Tibial nerve (tissue), 4 donors: ENCODE measurements around the gene SPEF2. TPM values are rescaled to one million over a fixed set of nuclear protein-coding genes. Genes with fewer than 3 reads are reported as not detected.
A peak's percentile ranks its signal among the peaks of the same experiment; 100 is the strongest.

Experiments used
- DNase-seq, 2 donors: peaks; one replicate each; pipeline ENCODE4 v3.0.0-alpha.2; 2019; ENCODE audit warnings: low spot score in 2 of 2
- H3K27ac ChIP-seq, 4 donors: fragments of 200-600 bp; sonication (generic) in 3 of 4; one replicate each; pipeline ENCODE4 v1.5.1; 2017 to 2019; ENCODE audit warnings: mild to moderate bottlenecking in 1 of 4
- H3K27me3 ChIP-seq, 2 donors: fragments of 200-600 bp; sonication (generic) in 1 of 2; one replicate each; pipeline versions ENCODE4 v1.5.1 to v1.6.0; 2017 to 2019
- H3K36me3 ChIP-seq, 3 donors: fragments of 200-600 bp; sonication (generic); one replicate each; pipeline ENCODE4 v1.5.1; 2018 to 2019
- H3K4me1 ChIP-seq, 4 donors: fragments of 200-600 bp; sonication (generic) in 3 of 4; one replicate each; pipeline ENCODE4 v1.5.1; 2017 to 2019
- H3K4me3 ChIP-seq, 4 donors: fragments of 200-600 bp; sonication (generic) in 3 of 4; one replicate each; pipeline ENCODE4 v1.5.1; 2017 to 2019; ENCODE audit warnings: mild to moderate bottlenecking in 1 of 4, moderate library complexity in 1 of 4
- H3K9me3 ChIP-seq, 4 donors: fragments of 200-600 bp; sonication (generic) in 3 of 4; one replicate each; pipeline ENCODE4 v1.5.1; 2017 to 2019
- EP300 ChIP-seq, 2 donors: sonication (generic); formaldehyde crosslinking; IDR thresholded peaks; one replicate each; pipeline ENCODE4 v1.6.1; 2017; ENCODE audit warnings: antibody characterized with exemption in 2 of 2, mild to moderate bottlenecking in 1 of 2
- POLR2A ChIP-seq, 2 donors: fragments of 450-650 bp; IDR thresholded peaks; one replicate each; pipeline ENCODE4 v1.6.1; 2017; ENCODE audit warnings: antibody characterized with exemption in 2 of 2, mild to moderate bottlenecking in 2 of 2, moderate library complexity in 2 of 2
- WGBS, 2 donors: methylation state at CpG; one replicate each; pipeline ENCODE4 v1.1.5; 2018; 5-methylcytosine and 5-hydroxymethylcytosine counted together
- total RNA-seq, 4 donors: library from RNA; depleted of rRNA; stranded (reverse); fragments of >200 nt; gene quantifications; one replicate each; pipeline ENCODE4 v1.1.0, GENCODE V29; 2016
- TF ChIP-seq, protein P1 (sequence below), 5 experiments: fragments of 200-600 bp in 3 of 5; fragments of 450-650 bp in 2 of 5; sonication (generic) in 3 of 5; IDR thresholded peaks; one replicate each; pipeline ENCODE4 v1.5.1; 2016 to 2019; ENCODE audit warnings: antibody characterized with exemption in 5 of 5, mild to moderate bottlenecking in 3 of 5, moderate library complexity in 2 of 5

SPEF2 gene, protein sequence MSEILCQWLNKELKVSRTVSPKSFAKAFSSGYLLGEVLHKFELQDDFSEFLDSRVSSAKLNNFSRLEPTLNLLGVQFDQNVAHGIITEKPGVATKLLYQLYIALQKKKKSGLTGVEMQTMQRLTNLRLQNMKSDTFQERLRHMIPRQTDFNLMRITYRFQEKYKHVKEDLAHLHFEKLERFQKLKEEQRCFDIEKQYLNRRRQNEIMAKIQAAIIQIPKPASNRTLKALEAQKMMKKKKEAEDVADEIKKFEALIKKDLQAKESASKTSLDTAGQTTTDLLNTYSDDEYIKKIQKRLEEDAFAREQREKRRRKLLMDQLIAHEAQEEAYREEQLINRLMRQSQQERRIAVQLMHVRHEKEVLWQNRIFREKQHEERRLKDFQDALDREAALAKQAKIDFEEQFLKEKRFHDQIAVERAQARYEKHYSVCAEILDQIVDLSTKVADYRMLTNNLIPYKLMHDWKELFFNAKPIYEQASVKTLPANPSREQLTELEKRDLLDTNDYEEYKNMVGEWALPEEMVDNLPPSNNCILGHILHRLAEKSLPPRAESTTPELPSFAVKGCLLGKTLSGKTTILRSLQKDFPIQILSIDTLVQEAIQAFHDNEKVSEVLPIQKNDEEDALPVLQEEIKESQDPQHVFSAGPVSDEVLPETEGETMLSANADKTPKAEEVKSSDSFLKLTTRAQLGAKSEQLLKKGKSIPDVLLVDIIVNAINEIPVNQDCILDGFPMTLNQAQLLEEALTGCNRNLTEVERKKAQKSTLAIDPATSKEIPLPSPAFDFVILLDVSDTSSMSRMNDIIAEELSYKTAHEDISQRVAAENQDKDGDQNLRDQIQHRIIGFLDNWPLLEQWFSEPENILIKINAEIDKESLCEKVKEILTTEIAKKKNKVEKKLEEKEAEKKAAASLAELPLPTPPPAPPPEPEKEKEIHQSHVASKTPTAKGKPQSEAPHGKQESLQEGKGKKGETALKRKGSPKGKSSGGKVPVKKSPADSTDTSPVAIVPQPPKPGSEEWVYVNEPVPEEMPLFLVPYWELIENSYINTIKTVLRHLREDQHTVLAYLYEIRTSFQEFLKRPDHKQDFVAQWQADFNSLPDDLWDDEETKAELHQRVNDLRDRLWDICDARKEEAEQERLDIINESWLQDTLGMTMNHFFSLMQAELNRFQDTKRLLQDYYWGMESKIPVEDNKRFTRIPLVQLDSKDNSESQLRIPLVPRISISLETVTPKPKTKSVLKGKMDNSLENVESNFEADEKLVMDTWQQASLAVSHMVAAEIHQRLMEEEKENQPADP (N-terminal part only)
- total RNA-seq = 10 to 100 TPM in 2 of 4 donors, 1 to 10 TPM in 2; 5.1 to 33.5 (median 17.5) TPM

DNA sequence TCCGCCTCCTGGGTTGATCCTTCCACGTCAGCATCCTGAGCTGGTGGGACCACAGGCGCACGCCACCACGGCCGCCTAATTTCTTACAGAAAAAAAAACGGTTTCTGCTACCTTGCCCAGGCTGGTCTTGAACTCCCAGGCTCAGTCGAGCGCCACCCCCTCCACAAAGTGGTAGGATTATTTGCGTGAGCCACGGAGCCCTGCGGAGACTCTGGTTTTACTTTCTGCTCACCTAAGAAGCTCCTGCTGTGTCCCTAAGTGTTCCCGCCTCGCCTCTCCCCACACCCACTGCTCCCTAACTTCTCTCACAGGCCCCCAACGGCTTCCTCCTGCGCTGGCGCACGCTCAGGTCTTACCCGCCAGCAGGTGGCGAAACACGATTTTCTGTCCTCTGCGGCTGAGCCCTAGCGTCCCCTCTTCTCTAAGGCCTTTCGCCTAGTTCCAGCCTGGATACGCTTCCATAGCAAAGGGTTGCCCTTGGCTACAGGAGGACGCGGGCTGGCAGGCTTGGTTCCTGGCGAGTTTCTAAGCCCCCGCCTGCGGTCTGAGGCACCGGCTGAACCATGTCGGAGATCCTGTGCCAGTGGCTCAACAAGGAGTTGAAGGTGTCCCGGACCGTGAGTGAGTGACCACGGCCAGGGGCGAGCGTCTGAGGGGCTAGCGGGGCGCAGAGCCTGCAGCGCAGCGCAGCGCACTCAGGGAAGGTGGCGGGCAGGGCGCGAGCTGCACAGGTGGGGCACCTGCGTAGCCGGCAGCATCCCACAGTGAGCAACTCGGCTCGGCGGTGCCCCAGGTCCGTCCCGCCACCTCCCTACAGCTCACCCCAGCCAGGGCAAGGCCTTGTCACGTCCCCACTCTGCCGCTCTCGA is at the start of gene SPEF2:
Gene SPEF2, plus strand, starts transcription at position 429 of the 869 bp plus-strand sequence. Its CDS starts 135 bp downstream, at position 564.
- Histone ChIP-seq H3K4me1 (peaks cover 0 to 11% (median 5%) of the 10 kb centered on the region in 4 donors), H3K9me3 (no peaks in the 10 kb centered on the region)
- DNase-seq = peak; percentile 58 to 70

DNA sequence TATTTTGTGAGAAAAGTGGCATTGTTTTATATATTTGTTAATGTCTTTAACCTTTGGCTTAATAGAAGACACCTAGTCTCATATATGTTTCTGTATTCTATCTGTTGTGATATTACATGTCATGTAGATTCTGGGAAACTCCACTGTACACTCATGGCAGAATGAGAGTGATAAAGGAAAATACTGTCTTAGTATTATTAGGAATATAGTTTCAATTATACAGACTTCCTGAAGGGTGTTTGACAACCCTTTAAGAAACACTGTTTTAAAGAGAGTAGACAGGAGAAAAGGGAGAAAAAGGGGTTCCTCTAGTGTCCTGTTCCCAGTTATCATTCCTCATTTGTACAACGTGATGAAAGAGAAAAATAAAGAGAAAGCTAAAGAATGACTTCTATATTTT is 42.1 kb upstream of the SPEF2 start:
- DNase-seq = no peak
- H3K9me3 ChIP-seq = no peaks in the 10 kb centered on the region
- no peaks in the 10 kb centered on the region for H3K27me3 ChIP-seq
- no peak overlapping the region for H3K27ac ChIP-seq
- TF ChIP-seq, protein P1, sequence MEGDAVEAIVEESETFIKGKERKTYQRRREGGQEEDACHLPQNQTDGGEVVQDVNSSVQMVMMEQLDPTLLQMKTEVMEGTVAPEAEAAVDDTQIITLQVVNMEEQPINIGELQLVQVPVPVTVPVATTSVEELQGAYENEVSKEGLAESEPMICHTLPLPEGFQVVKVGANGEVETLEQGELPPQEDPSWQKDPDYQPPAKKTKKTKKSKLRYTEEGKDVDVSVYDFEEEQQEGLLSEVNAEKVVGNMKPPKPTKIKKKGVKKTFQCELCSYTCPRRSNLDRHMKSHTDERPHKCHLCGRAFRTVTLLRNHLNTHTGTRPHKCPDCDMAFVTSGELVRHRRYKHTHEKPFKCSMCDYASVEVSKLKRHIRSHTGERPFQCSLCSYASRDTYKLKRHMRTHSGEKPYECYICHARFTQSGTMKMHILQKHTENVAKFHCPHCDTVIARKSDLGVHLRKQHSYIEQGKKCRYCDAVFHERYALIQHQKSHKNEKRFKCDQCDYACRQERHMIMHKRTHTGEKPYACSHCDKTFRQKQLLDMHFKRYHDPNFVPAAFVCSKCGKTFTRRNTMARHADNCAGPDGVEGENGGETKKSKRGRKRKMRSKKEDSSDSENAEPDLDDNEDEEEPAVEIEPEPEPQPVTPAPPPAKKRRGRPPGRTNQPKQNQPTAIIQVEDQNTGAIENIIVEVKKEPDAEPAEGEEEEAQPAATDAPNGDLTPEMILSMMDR (IDR thresholded peaks at IDR 0.05) = no peak
- TF ChIP-seq POLR2A (IDR thresholded peaks at IDR 0.05) (no peak), EP300 (IDR thresholded peaks at IDR 0.05) (no peak)
- WGBS, 2 donors = 57 to 60% methylated on average over 1 of the region's 1 CpG
- no peak overlapping the region for H3K4me3 ChIP-seq
- no peaks in the 10 kb centered on the region for H3K4me1 ChIP-seq
- H3K36me3 ChIP-seq = no peaks in the 10 kb centered on the region

More for the DNA sequence above, at the start of gene SPEF2:
- 5 to 6% methylated on average over 52 to 54 of the region's 55 CpGs for WGBS, 2 donors
- Histone ChIP-seq H3K36me3 (no peaks in the 10 kb centered on the region), H3K27ac (peak within 1 kb of the TSS in 3 of 4 donors; percentile 52 to 73 (median 64)), H3K27me3 (no peaks in the 10 kb centered on the region), H3K4me3 (peak within 1 kb of the TSS; percentile 68 to 84 (median 74))
- peak in 1 of 2 donors; percentile 64 for TF ChIP-seq EP300 (IDR thresholded peaks at IDR 0.05)
- TF ChIP-seq POLR2A (IDR thresholded peaks at IDR 0.05) = no peak
- TF ChIP-seq, protein P1 (IDR thresholded peaks at IDR 0.05) = peak; percentile 50 to 82 (median 77)

DNA sequence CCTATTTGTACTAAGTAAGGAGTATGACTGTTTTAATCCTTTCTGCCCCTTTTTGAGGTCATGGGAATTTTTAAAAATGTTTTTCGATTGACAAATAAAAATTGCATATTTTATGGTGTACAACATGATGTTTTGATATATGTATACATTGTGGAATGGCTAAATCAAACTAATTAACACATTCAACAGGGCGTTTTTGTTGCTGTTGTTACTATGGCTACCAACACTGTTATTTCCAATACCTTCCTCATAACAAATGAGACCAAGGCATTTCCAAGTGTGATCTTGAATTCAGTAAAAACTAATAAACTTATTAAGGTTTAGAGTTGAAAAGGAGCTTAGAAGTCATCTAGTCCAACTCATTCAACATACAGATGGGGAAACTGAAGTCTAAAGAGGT is 30.2 kb upstream of the SPEF2 start:
- no peak for DNase-seq
- Histone ChIP-seq H3K27ac (no peak overlapping the region), H3K27me3 (no peaks in the 10 kb centered on the region), H3K36me3 (no peaks in the 10 kb centered on the region), H3K9me3 (no peaks in the 10 kb centered on the region), H3K4me1 (no peaks in the 10 kb centered on the region), H3K4me3 (no peak overlapping the region)
- TF ChIP-seq, protein P1 (IDR thresholded peaks at IDR 0.05) = no peak
- TF ChIP-seq POLR2A (IDR thresholded peaks at IDR 0.05) = no peak
- 69 to 70% methylated on average over 2 of the region's 2 CpGs for WGBS, 2 donors

DNA sequence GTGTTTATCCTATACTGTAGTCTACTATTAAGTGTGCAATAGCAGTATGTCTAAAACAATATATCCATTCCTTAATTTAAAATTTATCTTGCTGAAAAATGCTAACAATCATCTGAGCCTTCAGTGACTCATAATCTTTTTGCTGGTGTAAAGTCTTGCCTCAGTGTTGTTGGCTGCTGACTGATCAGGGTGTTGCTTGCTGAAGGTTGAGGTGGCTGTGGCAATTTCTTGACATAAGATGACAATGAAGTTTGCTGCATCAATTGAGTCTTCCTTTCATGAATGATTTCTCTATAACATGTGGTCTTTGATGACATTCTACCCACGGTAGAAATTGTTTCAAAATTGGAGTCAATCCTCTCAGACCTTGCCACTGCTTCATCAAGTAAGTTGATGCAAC is 24.3 kb upstream of the SPEF2 start:
- no peaks in the 10 kb centered on the region for H3K36me3 ChIP-seq
- no peaks in the 10 kb centered on the region for H3K4me1 ChIP-seq
- no peak for TF ChIP-seq EP300 (IDR thresholded peaks at IDR 0.05)
- TF ChIP-seq POLR2A (IDR thresholded peaks at IDR 0.05) = no peak
- TF ChIP-seq, protein P1 (IDR thresholded peaks at IDR 0.05) = no peak
- no peak for DNase-seq
- H3K9me3 ChIP-seq = no peaks in the 10 kb centered on the region
- no peak overlapping the region for H3K27ac ChIP-seq
- WGBS, 2 donors = 54 to 63% methylated on average over 1 of the region's 1 CpG
- no peaks in the 10 kb centered on the region for H3K27me3 ChIP-seq
- no peak overlapping the region for H3K4me3 ChIP-seq
